NCI-H1930 (cell line): ENCODE data around the gene EIPR1.
"Not testable (repeated sequence)": the region's sequence is repeated elsewhere in the genome, so short reads cannot be mapped to it uniquely, and the experiment has no call there.

ENCODE experiments used
- DNase-seq, 2 experiments: peaks; one replicate each; lab custom pipeline; 2025; lab: John Stamatoyannopoulos, UW

EIPR1 gene

GRCh38 chr2:3192920-3193319 is 184.7 kb downstream of the EIPR1 start:
- DNase-seq = no peak

- no peak for DNase-seq
These were observed 185.3 kb downstream of the EIPR1 start for GRCh38 chr2:3192281-3192818.

DNA sequence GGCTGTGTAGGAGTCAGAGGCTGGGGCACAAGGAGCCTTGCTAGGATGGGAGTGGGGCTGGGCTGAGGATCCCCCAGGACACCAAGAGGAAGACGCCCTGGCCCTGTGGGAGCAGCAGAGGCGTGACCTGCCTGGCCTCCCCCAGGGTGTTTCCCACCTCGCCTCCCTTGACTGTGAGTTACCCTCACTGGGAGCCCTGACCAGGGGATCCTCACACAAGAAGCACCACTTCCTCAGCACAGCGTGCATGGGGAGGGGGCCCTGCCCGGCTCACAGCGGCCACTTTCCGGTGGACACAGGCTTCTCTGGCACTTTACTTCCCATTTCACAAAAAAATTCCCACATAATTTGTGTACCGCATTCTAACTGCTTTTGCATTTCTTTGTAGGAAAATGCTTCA is 187.7 kb downstream of the EIPR1 start:
- DNase-seq = no peak

GRCh38 chr2:3189076-3189591 is 188.5 kb downstream of the EIPR1 start:
- DNase-seq = no peak

GRCh38 chr2:3188405-3188946 is 189.1 kb downstream of the EIPR1 start:
- DNase-seq = no peak

DNA sequence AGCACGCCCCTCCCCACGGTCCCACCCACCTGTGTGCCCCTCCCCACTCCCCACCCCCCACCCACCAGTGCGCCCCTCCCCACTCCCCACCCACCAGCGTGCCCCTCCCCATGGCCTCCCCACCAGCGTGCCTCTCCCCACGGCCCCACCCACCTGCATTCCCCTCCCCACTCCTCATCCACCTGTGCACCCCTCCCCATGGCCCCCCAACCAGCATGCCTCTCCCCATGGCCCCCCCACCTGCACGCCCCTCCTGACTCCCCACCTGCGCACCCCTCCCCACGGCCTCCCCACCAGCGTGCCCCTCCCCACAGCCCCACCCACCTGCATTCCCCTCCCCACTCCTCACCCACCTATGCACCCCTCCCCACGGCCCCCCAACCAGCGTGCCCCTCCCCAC is 190.2 kb downstream of the EIPR1 start:
- DNase-seq = no peak

DNA sequence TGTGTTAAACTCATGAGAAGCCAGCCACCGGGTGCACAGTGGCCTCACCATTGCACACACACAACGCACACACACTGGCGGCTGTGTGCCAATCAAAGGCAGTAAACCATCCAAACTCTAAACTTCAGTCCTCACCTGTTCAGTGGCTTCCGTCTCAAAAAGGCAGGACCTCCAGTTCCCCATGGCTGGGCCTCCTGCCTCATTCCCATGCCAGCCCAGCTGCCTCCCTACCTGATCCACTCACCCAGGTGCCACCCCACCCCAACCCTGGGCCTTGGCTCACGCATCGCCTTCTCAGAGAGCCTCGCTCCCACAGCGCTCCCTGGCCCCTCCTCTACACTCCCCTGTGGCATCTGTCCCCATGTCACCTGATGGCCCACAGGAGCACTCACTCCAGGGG is 190.9 kb downstream of the EIPR1 start:
- no peak for DNase-seq

GRCh38 chr2:3185910-3186309 is 191.7 kb downstream of the EIPR1 start:
- no peak for DNase-seq

GRCh38 chr2:3185256-3185655 is 192.4 kb downstream of the EIPR1 start:
- no peak for DNase-seq

- no peak for DNase-seq
These were observed 193.5 kb downstream of the EIPR1 start for GRCh38 chr2:3184167-3184566.

DNA sequence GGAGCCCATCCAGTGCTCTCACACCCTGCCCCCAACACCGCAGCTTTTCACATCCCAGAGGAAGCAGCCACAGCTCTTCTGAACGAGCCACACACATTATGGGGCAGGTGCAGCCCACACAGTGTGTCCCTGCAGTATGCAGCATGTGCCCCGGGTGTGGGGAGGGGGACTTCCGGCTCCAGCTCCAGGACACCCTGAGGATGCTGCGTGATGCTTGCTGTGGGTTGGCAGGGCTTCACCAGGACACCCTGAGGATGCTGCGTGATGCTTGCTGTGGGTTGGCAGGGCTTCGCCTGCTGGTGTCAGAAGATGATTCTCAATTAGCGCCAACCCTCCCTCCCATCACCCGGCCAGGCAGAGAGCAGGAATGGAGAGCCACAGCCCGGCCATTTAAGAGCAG is 193.9 kb downstream of the EIPR1 start:
- DNase-seq = no peak

- DNase-seq = no peak
These were observed 194.8 kb downstream of the EIPR1 start for GRCh38 chr2:3182848-3183247.

DNA sequence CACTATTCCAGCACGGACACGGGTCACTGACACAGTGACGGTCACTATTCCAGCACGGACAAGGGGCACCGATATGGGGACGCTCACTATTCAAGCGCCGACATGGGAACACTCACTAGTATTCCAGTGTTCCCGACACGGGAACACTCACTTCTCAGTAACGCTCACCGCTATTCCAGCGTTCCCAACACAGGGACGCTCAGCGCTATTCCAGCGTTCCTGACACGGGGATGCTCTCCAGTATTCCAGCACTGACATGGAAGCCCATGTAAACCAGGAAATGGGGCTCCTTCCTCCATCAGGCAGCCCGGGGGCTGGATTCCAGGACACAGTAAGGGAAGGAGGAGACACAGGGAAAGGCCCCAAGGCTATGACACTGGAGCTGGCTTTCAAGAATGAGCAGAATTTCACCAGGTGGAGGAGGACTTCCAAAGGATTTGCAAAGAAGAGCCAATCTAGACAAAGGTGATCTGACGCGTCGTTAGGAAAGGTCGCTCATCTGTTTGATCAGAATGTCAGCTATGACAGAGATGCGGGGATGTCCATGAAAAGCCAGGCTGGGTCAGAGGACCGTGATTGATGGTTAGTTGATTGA is 196.1 kb downstream of the EIPR1 start:
- DNase-seq = no peak

DNA sequence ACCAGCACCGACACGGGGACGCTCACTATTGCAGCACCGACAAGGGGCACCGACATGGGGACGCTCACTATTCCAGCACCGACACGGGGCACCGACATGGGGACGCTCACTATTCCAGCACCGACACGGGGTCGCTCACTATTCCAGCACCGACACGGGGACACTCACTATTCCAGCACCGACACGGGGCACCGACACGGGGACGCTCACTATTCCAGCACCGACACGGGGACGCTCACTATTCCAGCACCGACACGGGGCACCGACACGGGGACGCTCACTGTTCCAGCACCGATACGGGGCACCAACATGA is 196.8 kb downstream of the EIPR1 start:
- DNase-seq = not testable (repeated sequence)

DNA sequence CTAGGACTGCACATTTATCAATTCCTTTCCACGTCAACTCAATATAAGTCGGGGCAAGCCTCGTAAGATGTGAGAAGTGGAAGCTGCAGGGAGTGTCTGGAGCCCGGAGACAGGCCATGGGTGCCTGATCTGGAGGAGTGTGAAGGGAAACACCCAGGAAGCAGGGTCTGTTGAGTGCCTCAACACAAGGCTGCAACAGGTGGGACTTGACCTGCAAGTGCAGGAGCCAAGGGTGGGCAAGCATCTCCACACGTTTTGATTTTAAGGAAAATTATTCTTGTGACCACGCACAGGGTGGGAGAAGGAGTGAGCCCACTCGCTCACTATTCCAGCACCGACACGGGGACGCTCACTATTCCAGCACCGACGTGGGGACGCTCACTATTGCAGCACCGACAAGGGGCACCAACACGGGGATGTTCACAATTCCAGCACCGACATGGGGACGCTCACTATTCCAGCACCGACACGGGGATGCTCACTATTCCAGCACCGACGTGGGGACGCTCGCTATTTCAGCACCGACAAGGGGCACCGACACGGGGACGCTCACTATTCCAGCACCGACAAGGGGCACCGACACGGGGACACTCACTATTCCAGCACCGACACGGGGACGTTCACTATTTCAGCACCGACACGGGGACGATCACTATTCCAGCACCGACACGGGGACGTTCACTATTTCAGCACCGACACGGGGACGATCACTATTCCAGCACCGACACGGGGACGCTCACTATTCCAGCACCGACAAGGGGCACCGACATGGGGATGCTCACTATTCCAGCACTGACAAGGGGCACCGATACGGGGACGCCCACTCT is 197.3 kb downstream of the EIPR1 start:
- no peak for DNase-seq

GRCh38 chr2:3179626-3180025 is 198.0 kb downstream of the EIPR1 start:
- no peak for DNase-seq

DNA sequence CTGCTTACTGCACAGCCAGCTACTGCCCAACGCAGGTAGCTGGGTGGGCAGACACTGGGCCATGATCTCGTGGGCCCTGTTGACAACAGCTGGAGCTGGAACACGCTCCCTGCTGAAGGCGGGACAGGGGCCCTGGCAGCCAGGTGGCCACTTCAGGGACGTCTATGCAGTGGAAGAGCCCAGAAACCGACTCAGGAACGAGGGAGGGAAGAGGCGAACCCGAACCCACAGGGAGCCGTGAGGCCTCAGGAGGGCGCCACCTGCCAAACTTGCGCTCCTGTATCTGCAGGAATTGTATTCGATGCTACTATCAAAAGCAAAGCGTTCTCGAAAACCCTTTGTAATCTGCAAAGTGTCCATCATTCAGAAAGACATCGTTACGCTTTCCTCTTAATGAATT is 198.4 kb downstream of the EIPR1 start:
- DNase-seq = no peak

GRCh38 chr2:3178578-3179031 is 199.0 kb downstream of the EIPR1 start:
- DNase-seq = no peak

- DNase-seq = no peak
These were observed 199.6 kb downstream of the EIPR1 start for GRCh38 chr2:3177891-3178577.

GRCh38 chr2:3176869-3177255 is 200.8 kb downstream of the EIPR1 start:
- no peak for DNase-seq

DNA sequence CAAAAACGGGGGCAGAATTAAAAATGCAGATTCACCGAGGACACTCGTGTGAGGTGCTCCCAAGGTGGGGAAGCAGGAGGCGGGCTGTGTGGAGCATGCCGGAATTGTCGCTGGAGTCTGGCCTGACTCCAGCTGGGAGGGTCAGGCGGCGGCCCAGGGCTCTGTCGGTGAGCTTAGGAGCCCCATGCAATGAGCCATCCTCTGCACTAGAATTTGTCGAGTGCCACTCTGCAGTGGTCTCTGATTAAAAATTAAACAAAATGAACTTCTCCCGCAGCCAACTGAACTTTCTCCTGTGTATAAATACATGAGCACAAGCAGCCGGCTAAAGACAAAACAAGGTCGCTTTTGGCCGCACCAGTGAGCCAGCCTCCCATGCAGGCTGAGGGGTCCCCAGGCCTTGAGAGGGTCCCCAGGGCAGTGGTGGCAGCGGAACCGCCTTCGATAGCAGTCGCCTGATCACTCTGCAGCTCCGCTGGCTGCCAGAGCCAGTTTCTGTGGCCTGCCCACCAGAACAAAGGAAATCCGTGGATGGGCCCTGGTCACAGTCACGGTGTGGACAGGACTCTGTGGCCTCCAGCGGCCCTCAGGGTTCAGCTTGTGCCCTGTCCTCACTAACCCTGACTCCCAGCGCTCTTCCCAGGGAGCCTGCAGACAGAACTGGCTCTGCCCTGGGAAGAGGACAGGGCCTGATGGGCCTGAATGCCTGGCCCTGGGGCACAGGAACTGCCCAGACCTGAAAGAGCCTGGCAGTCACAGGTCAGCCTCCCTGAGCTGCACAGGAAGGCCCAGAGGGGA is 201.3 kb downstream of the EIPR1 start:
- no peak for DNase-seq

DNA sequence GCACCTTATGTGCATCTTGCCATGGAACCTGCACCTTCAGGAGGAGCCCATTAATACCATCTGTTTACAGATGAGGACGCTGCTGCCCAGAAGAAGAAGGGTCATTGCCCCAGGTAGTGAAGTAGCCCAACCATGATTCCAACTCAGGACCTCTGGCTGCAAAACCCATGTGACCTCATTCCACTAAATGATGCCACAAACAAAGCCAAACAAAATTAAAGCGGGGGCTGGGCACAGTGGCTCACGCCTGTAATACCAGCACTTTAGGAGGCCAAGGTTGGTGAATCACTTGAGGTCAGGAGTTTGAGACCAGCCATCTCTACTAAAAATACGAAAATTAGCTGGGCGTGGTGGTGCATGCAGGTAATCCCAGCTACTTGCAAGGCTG is 202.1 kb downstream of the EIPR1 start:
- DNase-seq = no peak
